Caco-2 (cell line): Measurements from ENCODE around the gene SLC10A1. TPM values are rescaled to one million over a fixed set of nuclear protein-coding genes. Genes with fewer than 3 reads are reported as not detected.

Source experiments
- BruUV-seq: library from RNA; stranded (reverse); fragments of 400-500 nt; replicated peaks from 2 replicates; lab custom pipeline; 2021; lab: Mats Ljungman, UMichigan
- CTCF ChIA-PET: fragments of 300-600 bp; sonication (Branson Sonifier 250); formaldehyde crosslinking; loops from one replicate; lab custom pipeline; 2022; ENCODE audit warnings: antibody characterized with exemption; lab: Charles Lee
- POLR2A ChIA-PET: fragments of 300-600 bp; sonication (Branson Sonifier 250); formaldehyde crosslinking; loops from one replicate; lab custom pipeline; 2022; ENCODE audit warnings: antibody characterized with exemption; lab: Charles Lee
- DNase-seq, 2 experiments: peaks; one replicate each; pipeline versions ENCODE4 v3.0.0 to v3.0.0-alpha.2; 2020 to 2022
- H3K27me3 ChIP-seq: replicated peaks from 2 replicates; pipeline ENCODE4 v1.6.0; 2011; ENCODE audit warnings: low read length; ENCODE audit not compliant: control insufficient read depth, insufficient read depth
- H3K36me3 ChIP-seq: 2 replicates; pipeline ENCODE4 v1.5.1; 2011; ENCODE audit warnings: low read length; ENCODE audit not compliant: control insufficient read depth, insufficient read depth
- H3K4me1 ChIP-seq: fragments of 250-450 bp; sonication (Bioruptor Pico); 2 replicates; pipeline ENCODE4 v1.5.1; 2020; ENCODE audit warnings: mild to moderate bottlenecking
- H3K4me3 ChIP-seq: 2 replicates; pipeline ENCODE4 v1.5.1; 2011; ENCODE audit warnings: low read depth, mild to moderate bottlenecking, control low read depth, low read length
- H3K9me3 ChIP-seq: fragments of 250-450 bp; sonication (Bioruptor Pico); 2 replicates; pipeline ENCODE4 v1.5.1; 2020; ENCODE audit warnings: mild to moderate bottlenecking, moderate library complexity
- H3K27ac Mint-ChIP-seq: one replicate; pipeline ENCODE4 v1.8.0; 2022; ENCODE audit warnings: mixed read lengths; ENCODE audit not compliant: unreplicated experiment
- H3K27me3 Mint-ChIP-seq: one replicate; pipeline ENCODE4 v1.8.0; 2022; ENCODE audit warnings: mixed read lengths; ENCODE audit not compliant: insufficient read depth, unreplicated experiment
- H3K36me3 Mint-ChIP-seq: one replicate; pipeline ENCODE4 v1.8.0; 2022; ENCODE audit warnings: mild to moderate bottlenecking, mixed read lengths; ENCODE audit not compliant: insufficient read depth, unreplicated experiment
- H3K4me1 Mint-ChIP-seq: one replicate; pipeline ENCODE4 v1.8.0; 2022; ENCODE audit warnings: low read depth, mixed read lengths; ENCODE audit not compliant: unreplicated experiment
- H3K4me3 Mint-ChIP-seq: one replicate; pipeline ENCODE4 v1.8.0; 2022; ENCODE audit warnings: mild to moderate bottlenecking, moderate library complexity, mixed read lengths; ENCODE audit not compliant: unreplicated experiment
- H3K9me3 Mint-ChIP-seq: one replicate; pipeline ENCODE4 v1.8.0; 2022; ENCODE audit warnings: mixed read lengths; ENCODE audit not compliant: unreplicated experiment
- intact Hi-C: fragments of 100-400 bp; cut with micrococcal nuclease; formaldehyde crosslinking; loops from one replicate; pipeline ENCODE4 v1.10.0; 2022; ENCODE audit not compliant: unreplicated experiment
- total RNA-seq: library from RNA; stranded (reverse); gene quantifications from 2 replicates; pipeline ENCODE4 v1.2.3, GENCODE V29; 2022
- TF ChIP-seq, protein P1 (sequence below), 2 experiments: fragments of 200-600 bp in 1 of 2; IDR thresholded peaks; 1 replicate in 1 of 2; 2 replicates in 1 of 2; pipeline versions ENCODE4 v1.5.1 to v1.8.0; 2011 to 2022; ENCODE audit warnings: antibody characterized with exemption in 1 of 2, control low read depth in 1 of 2, inconsistent platforms in 1 of 2, low read depth in 1 of 2, low read length in 1 of 2, mild to moderate bottlenecking in 1 of 2, moderate library complexity in 1 of 2; ENCODE audit not compliant: insufficient read depth in 1 of 2, severe bottlenecking in 1 of 2, unreplicated experiment in 1 of 2

SLC10A1 gene
- total RNA-seq, 1 experiment from 2014 or later = 3.8 TPM

GRCh38 chr14:69844171-69844570 lies 47.1 kb upstream of the SLC10A1 start:
- H3K27me3 ChIP-seq = no peaks in the 10 kb centered on the region
- Mint-ChIP-seq H3K9me3 (no peaks in the 10 kb centered on the region), H3K4me1 (no peaks in the 10 kb centered on the region), H3K4me3 (no peak overlapping the region), H3K36me3 (no peaks in the 10 kb centered on the region), H3K27ac (no peak overlapping the region), H3K27me3 (no peaks in the 10 kb centered on the region)
- no TSS peak for BruUV-seq
- H3K4me1 ChIP-seq = no peaks in the 10 kb centered on the region; the same call in 1 of the 2 replicates
- TF ChIP-seq, protein P1, sequence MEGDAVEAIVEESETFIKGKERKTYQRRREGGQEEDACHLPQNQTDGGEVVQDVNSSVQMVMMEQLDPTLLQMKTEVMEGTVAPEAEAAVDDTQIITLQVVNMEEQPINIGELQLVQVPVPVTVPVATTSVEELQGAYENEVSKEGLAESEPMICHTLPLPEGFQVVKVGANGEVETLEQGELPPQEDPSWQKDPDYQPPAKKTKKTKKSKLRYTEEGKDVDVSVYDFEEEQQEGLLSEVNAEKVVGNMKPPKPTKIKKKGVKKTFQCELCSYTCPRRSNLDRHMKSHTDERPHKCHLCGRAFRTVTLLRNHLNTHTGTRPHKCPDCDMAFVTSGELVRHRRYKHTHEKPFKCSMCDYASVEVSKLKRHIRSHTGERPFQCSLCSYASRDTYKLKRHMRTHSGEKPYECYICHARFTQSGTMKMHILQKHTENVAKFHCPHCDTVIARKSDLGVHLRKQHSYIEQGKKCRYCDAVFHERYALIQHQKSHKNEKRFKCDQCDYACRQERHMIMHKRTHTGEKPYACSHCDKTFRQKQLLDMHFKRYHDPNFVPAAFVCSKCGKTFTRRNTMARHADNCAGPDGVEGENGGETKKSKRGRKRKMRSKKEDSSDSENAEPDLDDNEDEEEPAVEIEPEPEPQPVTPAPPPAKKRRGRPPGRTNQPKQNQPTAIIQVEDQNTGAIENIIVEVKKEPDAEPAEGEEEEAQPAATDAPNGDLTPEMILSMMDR (IDR thresholded peaks at IDR 0.05; ENCODE audit: insufficient read depth in 1 of 2, low read depth in 1 of 2, low read length in 1 of 2, severe bottlenecking in 1 of 2, unreplicated experiment in 1 of 2) = no peak
- intact Hi-C loops = no loop called here
- H3K9me3 ChIP-seq = no peaks in the 10 kb centered on the region
- H3K36me3 ChIP-seq = no peaks in the 10 kb centered on the region
- ChIA-PET POLR2A (no interaction called here), CTCF (no interaction called here)
- no peak overlapping the region for H3K4me3 ChIP-seq
- no peak for DNase-seq

DNA sequence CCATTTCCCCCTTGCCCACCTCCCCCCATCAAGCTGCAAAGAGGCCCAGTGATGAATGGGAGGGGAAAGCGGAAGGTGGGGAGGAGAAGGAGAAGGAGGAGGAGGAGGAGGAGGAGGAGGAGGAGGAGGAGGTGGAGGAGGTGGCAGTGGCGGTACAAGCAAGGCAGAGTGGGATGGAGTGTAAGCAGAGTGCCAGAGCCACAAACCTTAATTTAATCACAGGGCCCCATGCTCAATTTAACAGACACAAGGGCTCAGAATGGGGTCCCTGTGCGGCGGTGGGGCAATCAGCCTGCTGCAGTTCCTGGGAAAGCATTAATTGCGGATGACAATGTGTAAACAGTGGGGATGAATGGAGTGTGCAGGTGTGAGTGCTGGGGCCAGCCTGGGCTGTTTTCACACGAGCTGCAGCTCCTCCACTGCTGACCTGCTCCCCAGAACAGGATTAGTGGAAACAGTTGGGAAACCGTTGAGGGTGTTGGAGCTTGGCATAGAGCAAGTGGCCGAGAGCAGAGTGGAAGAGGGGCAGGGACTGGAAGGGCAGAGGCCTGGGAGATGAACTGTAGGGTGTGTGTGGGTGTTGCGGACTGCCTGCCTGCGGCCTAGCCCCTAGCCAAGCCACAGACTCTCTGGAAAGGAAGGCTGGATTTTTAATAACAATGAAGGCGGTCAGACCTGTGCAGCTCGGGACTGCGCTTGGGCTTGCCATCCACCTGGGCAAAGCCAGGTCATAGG lies 45.8 kb upstream of the SLC10A1 start:
- no peaks in the 10 kb centered on the region for H3K36me3 Mint-ChIP-seq
- TF ChIP-seq, protein P1 (IDR thresholded peaks at IDR 0.05; ENCODE audit: insufficient read depth in 1 of 2, low read depth in 1 of 2, low read length in 1 of 2, severe bottlenecking in 1 of 2, unreplicated experiment in 1 of 2) = no peak
- H3K9me3 Mint-ChIP-seq = no peaks in the 10 kb centered on the region
- no peaks in the 10 kb centered on the region for H3K9me3 ChIP-seq
- H3K27me3 Mint-ChIP-seq = no peaks in the 10 kb centered on the region
- H3K36me3 ChIP-seq = no peaks in the 10 kb centered on the region
- H3K27me3 ChIP-seq = no peaks in the 10 kb centered on the region
- no peaks in the 10 kb centered on the region for H3K4me1 ChIP-seq
- intact Hi-C loops = no loop called here
- no TSS peak for BruUV-seq
- H3K4me1 Mint-ChIP-seq = no peaks in the 10 kb centered on the region
- H3K27ac Mint-ChIP-seq = no peak overlapping the region
- ChIA-PET POLR2A (no interaction called here), CTCF (no interaction called here)
- no peak overlapping the region for H3K4me3 ChIP-seq
- no peak overlapping the region for H3K4me3 Mint-ChIP-seq
- no peak for DNase-seq

GRCh38 chr14:69841656-69842055 lies 44.6 kb upstream of the SLC10A1 start:
- Mint-ChIP-seq H3K9me3 (no peaks in the 10 kb centered on the region), H3K27ac (no peak overlapping the region), H3K4me3 (no peak overlapping the region), H3K27me3 (no peaks in the 10 kb centered on the region), H3K36me3 (no peaks in the 10 kb centered on the region), H3K4me1 (no peaks in the 10 kb centered on the region)
- no peak for DNase-seq
- Histone ChIP-seq H3K4me3 (no peak overlapping the region), H3K36me3 (no peaks in the 10 kb centered on the region), H3K9me3 (no peaks in the 10 kb centered on the region), H3K27me3 (no peaks in the 10 kb centered on the region), H3K4me1 (no peaks in the 10 kb centered on the region)
- intact Hi-C loops = no loop called here
- ChIA-PET CTCF (no interaction called here), POLR2A (no interaction called here)
- no TSS peak for BruUV-seq
- TF ChIP-seq, protein P1 (IDR thresholded peaks at IDR 0.05; ENCODE audit: insufficient read depth in 1 of 2, low read depth in 1 of 2, low read length in 1 of 2, severe bottlenecking in 1 of 2, unreplicated experiment in 1 of 2) = no peak
